Right ventricle myocardium superior (tissue), 1 donor: ENCODE measurements around the gene PRDM16. TPM values are rescaled to one million over a fixed set of nuclear protein-coding genes. Genes with fewer than 3 reads are reported as not detected.

ENCODE experiments used
- ATAC-seq: fragments of 200-7000 bp; cut with Tn5 transposase; one replicate; pipeline ENCODE4 v1.9.1; 2020; ENCODE audit warnings: mild to moderate bottlenecking; ENCODE audit not compliant: poor library complexity
- DNase-seq: peaks from one replicate; pipeline ENCODE4 v3.0.0-alpha.2; 2020
- intact Hi-C: fragments of 100-400 bp; cut with DNase I; formaldehyde crosslinking; loops from one replicate; pipeline ENCODE4 v1.11.2; 2022
- total RNA-seq: library from RNA; stranded (reverse); fragmentation: NEBNext Ultra II Directional; extraction: Animal tissue kit (Norgen Biotek cat#: 25700); gene quantifications from one replicate; pipeline ENCODE4 v1.2.1, GENCODE V29; 2021
- donor health status: DM: no; HTN: yes; CAD: no; lungs with severe emphysema.

Gene PRDM16
- total RNA-seq, 1 donor from 2014 or later = 14.2 TPM

GRCh38 chr1:3410142-3410925 is 341.3 kb downstream of the PRDM16 start:
- DNase-seq = peak; percentile 77
- intact Hi-C loops = loop anchor here (2.0 kb wide), 1 partner anchor 344 kb away; no protein-coding TSS in a partner anchor
- peak; percentile 89 for ATAC-seq

GRCh38 chr1:3411806-3412205 is 342.8 kb downstream of the PRDM16 start:
- DNase-seq (no peak), ATAC-seq (no peak)
- intact Hi-C loops = loop anchor here (2.0 kb wide), 1 partner anchor 345 kb away; no protein-coding TSS in a partner anchor

- intact Hi-C loops = no loop called here
- ATAC-seq = no peak
- DNase-seq = no peak
Measured at GRCh38 chr1:3412376-3412775, 343.4 kb downstream of the PRDM16 start.

GRCh38 chr1:3413975-3414710 is 345.1 kb downstream of the PRDM16 start:
- intact Hi-C loops = no loop called here
- no peak for DNase-seq

GRCh38 chr1:3415260-3416090 is 346.5 kb downstream of the PRDM16 start:
- intact Hi-C loops = no loop called here
- peak; percentile 16 for ATAC-seq

More at GRCh38 chr1:3413975-3414710, 345.1 kb downstream of the PRDM16 start:
- ATAC-seq = no peak

GRCh38 chr1:3417082-3417739 is 348.2 kb downstream of the PRDM16 start:
- ATAC-seq = no peak

More at GRCh38 chr1:3415260-3416090, 346.5 kb downstream of the PRDM16 start:
- DNase-seq = peak; percentile 69

GRCh38 chr1:3417934-3418333 is 348.9 kb downstream of the PRDM16 start:
- intact Hi-C loops = no loop called here
- no peak for DNase-seq
- ATAC-seq = no peak

More at GRCh38 chr1:3417082-3417739, 348.2 kb downstream of the PRDM16 start:
- intact Hi-C loops = no loop called here
- no peak for DNase-seq

- DNase-seq (no peak), ATAC-seq (no peak)
- intact Hi-C loops = no loop called here
Measured at GRCh38 chr1:3418600-3418999, 349.6 kb downstream of the PRDM16 start.

- DNase-seq (no peak), ATAC-seq (no peak)
- intact Hi-C loops = loop anchor here (5.0 kb wide), 3 partner anchors 407 to 597 kb away; no protein-coding TSS in a partner anchor
Measured at GRCh38 chr1:3419415-3420204, 350.6 kb downstream of the PRDM16 start.

GRCh38 chr1:3420218-3420951 is 351.4 kb downstream of the PRDM16 start:
- ATAC-seq (no peak), DNase-seq (no peak)
- intact Hi-C loops = loop anchor here (5.0 kb wide), 3 partner anchors 408 to 598 kb away; no protein-coding TSS in a partner anchor

GRCh38 chr1:3422638-3423037 is 353.6 kb downstream of the PRDM16 start:
- intact Hi-C loops = loop anchor here (5.0 kb wide), 3 partner anchors 410 to 600 kb away; no protein-coding TSS in a partner anchor
- DNase-seq (no peak), ATAC-seq (no peak)

GRCh38 chr1:3423245-3423829 is 354.3 kb downstream of the PRDM16 start:
- peak; percentile 89 for ATAC-seq
- intact Hi-C loops = loop anchor here (5.0 kb wide), 3 partner anchors 411 to 601 kb away; no protein-coding TSS in a partner anchor
- DNase-seq = peak; percentile 90

- ATAC-seq (peak; percentile 9), DNase-seq (no peak)
- intact Hi-C loops = loop anchor here (5.0 kb wide), 3 partner anchors 412 to 602 kb away; no protein-coding TSS in a partner anchor
Measured at GRCh38 chr1:3423896-3424611, 355.1 kb downstream of the PRDM16 start.

GRCh38 chr1:3425486-3426215 is 356.6 kb downstream of the PRDM16 start:
- DNase-seq (peak; percentile 14), ATAC-seq (no peak)
- intact Hi-C loops = no loop called here

- intact Hi-C loops = no loop called here
- no peak for ATAC-seq
- DNase-seq = peak; percentile 30
Measured at GRCh38 chr1:3426956-3427535, 358.0 kb downstream of the PRDM16 start.
